NCI-H2196 (cell line): Measurements from ENCODE around the gene TBXAS1.
A peak's percentile ranks its signal among the peaks of the same experiment; 100 is the strongest.

Experiments
- DNase-seq: peaks from one replicate; lab custom pipeline; 2025; ENCODE audit not compliant: unreplicated experiment; lab: John Stamatoyannopoulos, UW

Gene TBXAS1

GRCh38 chr7:140039896-140040295, 210.8 kb downstream of the TBXAS1 start:
- no peak for DNase-seq

- DNase-seq, result no peak
These were observed 212.8 kb downstream of the TBXAS1 start for GRCh38 chr7:140041659-140042385.

- DNase-seq, result no peak
These were observed 213.3 kb downstream of the TBXAS1 start for GRCh38 chr7:140042386-140042670.

GRCh38 chr7:140044251-140044650, 215.2 kb downstream of the TBXAS1 start:
- no peak for DNase-seq

- no peak for DNase-seq
These were observed 216.6 kb downstream of the TBXAS1 start for GRCh38 chr7:140045697-140046096.

- DNase-seq, result no peak
These were observed 218.1 kb downstream of the TBXAS1 start for GRCh38 chr7:140047197-140047596.

- no peak for DNase-seq
These were observed 219.1 kb downstream of the TBXAS1 start for GRCh38 chr7:140048138-140048537.

GRCh38 chr7:140048989-140049338, 219.9 kb downstream of the TBXAS1 start:
- no peak for DNase-seq

GRCh38 chr7:140049339-140050024, 220.4 kb downstream of the TBXAS1 start:
- peak; percentile 79 for DNase-seq

- DNase-seq, result no peak
These were observed 221.0 kb downstream of the TBXAS1 start for GRCh38 chr7:140050100-140050499.

GRCh38 chr7:140051820-140052219, 222.8 kb downstream of the TBXAS1 start:
- no peak for DNase-seq

- no peak for DNase-seq
These were observed 224.9 kb downstream of the TBXAS1 start for GRCh38 chr7:140053812-140054539.

- DNase-seq, result no peak
These were observed 225.7 kb downstream of the TBXAS1 start for GRCh38 chr7:140054751-140055150.

GRCh38 chr7:140055833-140056232, 226.8 kb downstream of the TBXAS1 start:
- DNase-seq, result no peak

- DNase-seq, result no peak
These were observed 227.5 kb downstream of the TBXAS1 start for GRCh38 chr7:140056431-140057142.

- DNase-seq, result no peak
These were observed 228.1 kb downstream of the TBXAS1 start for GRCh38 chr7:140057143-140057535.

GRCh38 chr7:140058517-140058916, 229.5 kb downstream of the TBXAS1 start:
- DNase-seq, result no peak

- peak; percentile 86 for DNase-seq
These were observed 230.5 kb downstream of the TBXAS1 start for GRCh38 chr7:140059273-140060242.

- no peak for DNase-seq
These were observed 231.2 kb downstream of the TBXAS1 start for GRCh38 chr7:140060243-140060630.

GRCh38 chr7:140060788-140061606, 231.9 kb downstream of the TBXAS1 start:
- peak; percentile 81 for DNase-seq
